ENCODE results near the gene KCNAB1.

DNA sequence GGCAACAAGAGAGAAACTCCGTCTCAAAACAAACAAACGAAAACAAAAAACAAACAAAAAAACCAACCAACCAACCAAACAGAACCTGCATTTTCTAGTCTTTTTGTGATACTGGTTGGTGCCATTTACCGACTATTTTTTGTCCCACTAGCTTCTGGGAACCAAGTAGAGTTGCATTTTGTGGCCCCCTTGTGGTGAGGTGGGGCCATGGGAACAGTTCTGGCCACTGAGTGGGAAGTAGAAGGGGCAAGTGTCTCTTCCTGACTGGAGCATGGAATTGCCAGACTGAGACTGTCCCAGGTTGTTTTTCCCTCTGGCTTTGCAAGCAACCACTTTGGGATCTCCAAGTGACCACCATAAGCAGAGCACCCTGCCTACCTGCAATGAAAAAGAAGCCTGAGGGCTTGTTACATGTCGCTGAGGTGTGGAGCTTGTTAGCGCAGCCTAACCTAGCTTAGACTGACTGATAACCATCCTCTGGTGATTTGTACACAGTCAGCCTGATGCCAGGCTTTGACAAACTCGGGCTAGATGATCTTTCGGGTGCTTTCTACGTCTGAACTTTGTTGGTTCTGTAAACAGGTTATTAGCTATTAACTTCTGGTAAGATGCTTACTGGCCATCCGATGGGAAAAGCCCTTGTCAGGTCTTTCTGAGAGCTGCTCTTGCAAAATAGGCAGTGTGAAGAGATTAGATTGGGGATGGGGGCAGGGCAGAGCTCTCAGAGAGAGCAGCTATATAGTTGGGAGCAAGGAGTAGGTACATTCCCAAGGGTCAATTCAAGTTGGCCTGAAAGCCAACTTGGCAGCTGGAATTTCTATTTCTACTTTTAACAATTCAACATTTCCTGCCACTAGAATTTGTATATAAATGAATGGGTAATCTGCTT is 262.3 kb downstream of the KCNAB1 start:
- TF ChIP-seq, protein P1, sequence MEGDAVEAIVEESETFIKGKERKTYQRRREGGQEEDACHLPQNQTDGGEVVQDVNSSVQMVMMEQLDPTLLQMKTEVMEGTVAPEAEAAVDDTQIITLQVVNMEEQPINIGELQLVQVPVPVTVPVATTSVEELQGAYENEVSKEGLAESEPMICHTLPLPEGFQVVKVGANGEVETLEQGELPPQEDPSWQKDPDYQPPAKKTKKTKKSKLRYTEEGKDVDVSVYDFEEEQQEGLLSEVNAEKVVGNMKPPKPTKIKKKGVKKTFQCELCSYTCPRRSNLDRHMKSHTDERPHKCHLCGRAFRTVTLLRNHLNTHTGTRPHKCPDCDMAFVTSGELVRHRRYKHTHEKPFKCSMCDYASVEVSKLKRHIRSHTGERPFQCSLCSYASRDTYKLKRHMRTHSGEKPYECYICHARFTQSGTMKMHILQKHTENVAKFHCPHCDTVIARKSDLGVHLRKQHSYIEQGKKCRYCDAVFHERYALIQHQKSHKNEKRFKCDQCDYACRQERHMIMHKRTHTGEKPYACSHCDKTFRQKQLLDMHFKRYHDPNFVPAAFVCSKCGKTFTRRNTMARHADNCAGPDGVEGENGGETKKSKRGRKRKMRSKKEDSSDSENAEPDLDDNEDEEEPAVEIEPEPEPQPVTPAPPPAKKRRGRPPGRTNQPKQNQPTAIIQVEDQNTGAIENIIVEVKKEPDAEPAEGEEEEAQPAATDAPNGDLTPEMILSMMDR (conservative IDR thresholded peaks at IDR 0.05 in 1 of 2, IDR thresholded peaks at IDR 0.05 in 1 of 2; ENCODE audit: extremely low read depth in 1 of 2, insufficient read depth in 1 of 2, low read depth in 1 of 2, low read length in 2 of 2), result peak; percentile 74 to 79
- TF ChIP-seq EZH2 (IDR thresholded peaks at IDR 0.05; ENCODE audit: borderline replicate concordance, low read length), result no peak
